Panc1 (cell line): ENCODE measurements around the gene CELA1. TPM values are rescaled to one million over a fixed set of nuclear protein-coding genes. Genes with fewer than 3 reads are reported as not detected.
A peak's percentile ranks its signal among the peaks of the same experiment; 100 is the strongest.

Source experiments
- ATAC-seq: fragments of 200-7000 bp; cut with Tn5 transposase; 2 replicates; pipeline ENCODE4 v1.9.1; 2020; ENCODE audit warnings: mild to moderate bottlenecking, moderate library complexity
- BruUV-seq: library from RNA; stranded (reverse); fragments of 400-500 nt; replicated peaks from 2 replicates; lab custom pipeline; 2021; lab: Mats Ljungman, UMichigan
- CTCF ChIA-PET: fragments of 300-600 bp; sonication (Branson Sonifier 250); formaldehyde crosslinking; loops from one replicate; lab custom pipeline; 2022; ENCODE audit warnings: antibody characterized with exemption; lab: Charles Lee
- POLR2A ChIA-PET: fragments of 300-600 bp; sonication (Branson Sonifier 250); formaldehyde crosslinking; loops from one replicate; lab custom pipeline; 2022; ENCODE audit warnings: antibody characterized with exemption; lab: Charles Lee
- DNase-seq: peaks from one replicate; pipeline ENCODE4 v3.0.0-alpha.2; 2010; ENCODE audit warnings: low read depth, low spot score
- H3K27ac ChIP-seq: 2 replicates; pipeline ENCODE4 v1.5.1; 2011; ENCODE audit warnings: mild to moderate bottlenecking, low read length, inconsistent platforms
- H3K27me3 ChIP-seq: fragments of 200-500 bp; sonication (Bioruptor generic); 2 replicates; pipeline ENCODE4 v1.6.0; 2014; ENCODE audit warnings: low read length, inconsistent platforms; ENCODE audit not compliant: control insufficient read depth, insufficient read depth
- H3K36me3 ChIP-seq: fragments of 200-500 bp; sonication (Bioruptor generic); 2 replicates; pipeline ENCODE4 v1.5.1; 2014; ENCODE audit warnings: inconsistent platforms, mild to moderate bottlenecking, low read length, moderate library complexity; ENCODE audit not compliant: control insufficient read depth, insufficient read depth
- H3K4me1 ChIP-seq: 2 replicates; pipeline ENCODE4 v1.5.1; 2011; ENCODE audit warnings: inconsistent platforms, mild to moderate bottlenecking, low read length, moderate library complexity; ENCODE audit not compliant: control insufficient read depth, insufficient read depth
- H3K4me3 ChIP-seq, 2 experiments: 2 replicates each; pipeline ENCODE4 v1.5.1; 2011 to 2012; ENCODE audit warnings: low read depth in 2 of 2, low read length in 2 of 2, mild to moderate bottlenecking in 2 of 2, inconsistent platforms in 1 of 2, moderate library complexity in 1 of 2
- H3K9me3 ChIP-seq: fragments of 200-500 bp; sonication (Bioruptor generic); 2 replicates; pipeline ENCODE4 v1.5.1; 2014; ENCODE audit warnings: low read depth, mild to moderate bottlenecking, inconsistent platforms, low read length, moderate library complexity; ENCODE audit not compliant: control insufficient read depth, insufficient read depth
- CTCF ChIP-seq: fragments of 450-650 bp; IDR thresholded peaks from 2 replicates; pipeline ENCODE4 v1.5.1; 2017; ENCODE audit warnings: mild to moderate bottlenecking
- POLR2AphosphoS5 ChIP-seq: IDR thresholded peaks from 2 replicates; pipeline ENCODE4 v1.6.1; 2012; ENCODE audit warnings: mild to moderate bottlenecking, low read depth, low read length, moderate library complexity
- REST ChIP-seq, 2 experiments: IDR thresholded peaks; 2 replicates each; pipeline ENCODE4 v1.6.1; 2011 to 2012; ENCODE audit warnings: low read depth in 2 of 2, control low read depth in 1 of 2, low read length in 1 of 2, mild to moderate bottlenecking in 1 of 2, moderate library complexity in 1 of 2; ENCODE audit not compliant: insufficient read depth in 1 of 2
- SIN3A ChIP-seq: IDR thresholded peaks from 2 replicates; pipeline ENCODE4 v1.6.1; 2012; ENCODE audit warnings: low read depth, mild to moderate bottlenecking, low read length, moderate library complexity, borderline replicate concordance; ENCODE audit not compliant: insufficient read depth
- TCF7L2 ChIP-seq: IDR thresholded peaks from 2 replicates; pipeline ENCODE4 v1.6.1; 2011; ENCODE audit warnings: mild to moderate bottlenecking, low read depth, low read length, inconsistent platforms
- in situ Hi-C: cut with HindIII; loops from 2 replicates; pipeline ENCODE4 v1.10.0; 2016; ENCODE audit warnings: low sequenced_read_pairs, low pct_unique_long_range_greater_than_20kb
- intact Hi-C: fragments of 100-400 bp; cut with micrococcal nuclease; formaldehyde crosslinking; loops from one replicate; pipeline ENCODE4 v1.10.0; 2022; ENCODE audit not compliant: unreplicated experiment
- total RNA-seq: library from RNA; stranded (reverse); gene quantifications from one replicate; pipeline ENCODE4 v1.2.1, GENCODE V29; 2021; ENCODE audit not compliant: unreplicated experiment

Gene CELA1
- total RNA-seq, 1 experiment from 2014 or later: not detected

- in situ Hi-C loops: no loop called here
- CTCF ChIA-PET: interaction anchor here (1.0 kb wide), 1 partner anchor 31 kb away, joined by 3 read pairs; no protein-coding TSS in a partner anchor
- H3K27ac ChIP-seq: peak overlapping the region; percentile 69
- H3K27me3 ChIP-seq: no peaks in the 10 kb centered on the region
- DNase-seq (no peak), ATAC-seq (peak; percentile 18; the same call in 1 of the 2 replicates)
- peak overlapping the region in 1 of 2 experiments; percentile 21; a peak in 1 of 4 replicates for H3K4me3 ChIP-seq
- intact Hi-C loops: no loop called here
- POLR2A ChIA-PET: no interaction called here
- H3K36me3 ChIP-seq: no peaks in the 10 kb centered on the region
- peaks cover 10% of the 10 kb centered on the region for H3K4me1 ChIP-seq
- no peaks in the 10 kb centered on the region for H3K9me3 ChIP-seq
- BruUV-seq: no TSS peak
- no peak for TF ChIP-seq SIN3A
- TF ChIP-seq REST (IDR thresholded peaks at IDR 0.05; ENCODE audit: insufficient read depth in 1 of 2, low read depth in 2 of 2, low read length in 1 of 2): no peak
- TF ChIP-seq CTCF: no peak
- no peak for TF ChIP-seq POLR2AphosphoS5
- TF ChIP-seq TCF7L2: no peak
Observed at GRCh38 chr12:51372021-51372420, 25.5 kb upstream of the CELA1 start.

- no peak for TF ChIP-seq TCF7L2
- no peak for TF ChIP-seq REST (IDR thresholded peaks at IDR 0.05; ENCODE audit: insufficient read depth in 1 of 2, low read depth in 2 of 2, low read length in 1 of 2)
- no peak for TF ChIP-seq SIN3A
- no peak for TF ChIP-seq POLR2AphosphoS5
- no peak for TF ChIP-seq CTCF
- intact Hi-C loops: no loop called here
- Histone ChIP-seq H3K4me3 (peak overlapping the region in 1 of 2 experiments; percentile 21; a peak in 1 of 4 replicates), H3K27me3 (no peaks in the 10 kb centered on the region), H3K4me1 (peaks cover 10% of the 10 kb centered on the region), H3K27ac (peak overlapping the region; percentile 69), H3K9me3 (no peaks in the 10 kb centered on the region), H3K36me3 (no peaks in the 10 kb centered on the region)
- no TSS peak for BruUV-seq
- ChIA-PET CTCF (interaction anchor here (1.0 kb wide), 1 partner anchor 30 kb away, joined by 3 read pairs; no protein-coding TSS in a partner anchor), POLR2A (no interaction called here)
- DNase-seq: peak; percentile 89
- peak; percentile 98 for ATAC-seq
- in situ Hi-C loops: no loop called here
Observed at GRCh38 chr12:51371295-51371953, 24.9 kb upstream of the CELA1 start.
